H1 (cell line): Measurements from ENCODE around the gene TCF4. TPM values are rescaled to one million over a fixed set of nuclear protein-coding genes. Genes with fewer than 3 reads are reported as not detected.

Experiments used
- CTCF ChIA-PET: fragments of 300-600 bp; sonication (Branson Sonifier 250); formaldehyde crosslinking; loops from one replicate; lab custom pipeline; 2021; ENCODE audit not compliant: partially characterized antibody; lab: Charles Lee
- POLR2A ChIA-PET: fragments of 300-600 bp; sonication (Branson Sonifier 250); formaldehyde crosslinking; loops from one replicate; lab custom pipeline; 2021; ENCODE audit warnings: inconsistent platforms; ENCODE audit not compliant: partially characterized antibody; lab: Charles Lee
- DNase-seq, 2 experiments: peaks; one replicate each; pipeline versions ENCODE4 v3.0.0 to v3.0.0-alpha.2; 2010 to 2022; ENCODE audit warnings: low spot score in 2 of 2, low read depth in 1 of 2, mixed read lengths in 1 of 2
- FAIRE-seq: peaks from 2 replicates; lab custom pipeline; 2011; peaks lifted over from hg19 to GRCh38; lab: Jason Lieb, UNC
- H2AFZ ChIP-seq: 2 replicates; pipeline ENCODE4 v1.8.1; 2012; ENCODE audit warnings: low read length, inconsistent platforms
- H2AK5ac ChIP-seq: 2 replicates; pipeline ENCODE4 v1.6.1; 2013; ENCODE audit warnings: low read depth, low read length
- H2BK120ac ChIP-seq: replicated peaks from 2 replicates; pipeline ENCODE3; 2013; ENCODE audit warnings: low read depth, low read length, inconsistent platforms
- H2BK12ac ChIP-seq: 2 replicates; pipeline ENCODE4 v1.6.1; 2013; ENCODE audit warnings: low read depth, low read length
- H2BK15ac ChIP-seq: 2 replicates; pipeline ENCODE4 v1.6.1; 2013; ENCODE audit warnings: low read length
- H2BK20ac ChIP-seq: 2 replicates; pipeline ENCODE4 v1.6.1; 2013; ENCODE audit warnings: low read length
- H2BK5ac ChIP-seq: 2 replicates; pipeline ENCODE4 v1.6.1; 2013; ENCODE audit warnings: low read depth, low read length
- H3K14ac ChIP-seq: 2 replicates; pipeline ENCODE4 v1.6.1; 2013; ENCODE audit warnings: inconsistent platforms; ENCODE audit not compliant: insufficient read length
- H3K18ac ChIP-seq: 2 replicates; pipeline ENCODE4 v1.6.1; 2013; ENCODE audit warnings: low read length; ENCODE audit errors: extremely low read depth
- H3K23ac ChIP-seq: 2 replicates; pipeline ENCODE4 v1.6.1; 2013; ENCODE audit warnings: inconsistent platforms; ENCODE audit not compliant: insufficient read length
- H3K23me2 ChIP-seq: 2 replicates; pipeline ENCODE4 v1.6.1; 2013; ENCODE audit warnings: low read depth, low read length
- H3K27ac ChIP-seq: 2 replicates; pipeline ENCODE4 v1.6.1; 2011; ENCODE audit warnings: low read depth, low read length, inconsistent platforms
- H3K27me3 ChIP-seq, 4 experiments: replicated peaks in 1 of 4; 1 replicate in 1 of 4; 2 replicates in 3 of 4; pipeline versions ENCODE4 v1.6.1 to v1.8.1; 2011 to 2013; ENCODE audit warnings: low read length in 3 of 4, mild to moderate bottlenecking in 3 of 4, inconsistent platforms in 2 of 4, mixed read lengths in 2 of 4, moderate library complexity in 1 of 4; ENCODE audit not compliant: control insufficient read depth in 3 of 4, insufficient read depth in 3 of 4; ENCODE audit errors: extremely low read depth in 1 of 4
- H3K36me3 ChIP-seq, 4 experiments: 2 replicates each; pipeline versions ENCODE4 v1.6.1 to v1.8.1; 2011 to 2013; ENCODE audit warnings: mild to moderate bottlenecking in 4 of 4, low read length in 3 of 4, moderate library complexity in 2 of 4, control low read depth in 1 of 4, inconsistent platforms in 1 of 4; ENCODE audit not compliant: insufficient read depth in 4 of 4, control insufficient read depth in 2 of 4
- H3K4ac ChIP-seq: replicated peaks from 2 replicates; pipeline ENCODE3; 2013; ENCODE audit warnings: low read length, low read depth, mixed read lengths, inconsistent platforms; ENCODE audit not compliant: insufficient read length
- H3K4me1 ChIP-seq, 4 experiments: replicated peaks in 1 of 4; 1 replicate in 1 of 4; 2 replicates in 3 of 4; pipeline versions ENCODE4 v1.6.1 to v1.8.1; 2011 to 2013; ENCODE audit warnings: low read length in 3 of 4, inconsistent platforms in 2 of 4, mixed read lengths in 1 of 4; ENCODE audit not compliant: insufficient read depth in 4 of 4, control insufficient read depth in 3 of 4
- H3K4me2 ChIP-seq, 2 experiments: 2 replicates each; pipeline versions ENCODE4 v1.6.1 to v1.8.1; 2011 to 2013; ENCODE audit warnings: low read depth in 2 of 2, low read length in 2 of 2, control low read depth in 1 of 2, inconsistent platforms in 1 of 2, mild to moderate bottlenecking in 1 of 2; ENCODE audit not compliant: insufficient read depth in 1 of 2
- H3K4me3 ChIP-seq, 4 experiments: fragments of 200-600, 300-600 bp in 1 of 4; sonication (generic), shearing (Covaris generic), sonication (Bioruptor Twin) in 1 of 4; 2 replicates each; pipeline versions ENCODE4 v1.5.1 to v1.8.1; 2011 to 2016; ENCODE audit warnings: low read length in 4 of 4, low read depth in 3 of 4, control low read depth in 2 of 4, inconsistent platforms in 2 of 4, mild to moderate bottlenecking in 2 of 4, mixed read lengths in 1 of 4, moderate library complexity in 1 of 4; ENCODE audit not compliant: insufficient read depth in 2 of 4; ENCODE audit errors: extremely low read depth in 1 of 4
- H3K56ac ChIP-seq: replicated peaks from 2 replicates; pipeline ENCODE3; 2013; ENCODE audit warnings: low read depth, mild to moderate bottlenecking, mixed read lengths, low read length, inconsistent platforms; ENCODE audit not compliant: insufficient read length
- H3K79me1 ChIP-seq: 2 replicates; pipeline ENCODE4 v1.6.1; 2013; ENCODE audit warnings: low read depth, low read length, control low read depth
- H3K79me2 ChIP-seq, 2 experiments: 2 replicates each; pipeline versions ENCODE4 v1.6.1 to v1.8.1; 2012 to 2013; ENCODE audit warnings: low read length in 2 of 2, mild to moderate bottlenecking in 2 of 2, inconsistent platforms in 1 of 2; ENCODE audit not compliant: insufficient read depth in 2 of 2, control insufficient read depth in 1 of 2
- H3K9ac ChIP-seq, 4 experiments: replicated peaks in 1 of 4; 1 replicate in 1 of 4; 2 replicates in 3 of 4; pipeline versions ENCODE4 v1.6.1 to v1.8.1; 2011 to 2013; ENCODE audit warnings: low read depth in 3 of 4, low read length in 3 of 4, control low read depth in 2 of 4, mild to moderate bottlenecking in 2 of 4, moderate library complexity in 2 of 4, inconsistent platforms in 1 of 4; ENCODE audit errors: extremely low read depth in 1 of 4
- H3K9me3 ChIP-seq, 2 experiments: 2 replicates each; pipeline versions ENCODE4 v1.6.1 to v1.8.1; 2012 to 2013; ENCODE audit warnings: mild to moderate bottlenecking in 2 of 2, moderate library complexity in 2 of 2, control low read depth in 1 of 2, inconsistent platforms in 1 of 2, low read depth in 1 of 2, low read length in 1 of 2, mixed read lengths in 1 of 2; ENCODE audit not compliant: insufficient read depth in 2 of 2
- H4K20me1 ChIP-seq, 2 experiments: replicated peaks in 1 of 2; 2 replicates each; pipeline versions ENCODE3 to v1.8.1; 2011 to 2013; ENCODE audit warnings: inconsistent platforms in 2 of 2, low read length in 2 of 2, mild to moderate bottlenecking in 1 of 2; ENCODE audit not compliant: insufficient read depth in 2 of 2, control insufficient read depth in 1 of 2
- H4K5ac ChIP-seq: 2 replicates; pipeline ENCODE4 v1.6.1; 2013; ENCODE audit warnings: low read length, low read depth, mixed read lengths, inconsistent platforms; ENCODE audit not compliant: insufficient read length
- H4K8ac ChIP-seq: 2 replicates; pipeline ENCODE4 v1.8.0; 2013; ENCODE audit warnings: mild to moderate bottlenecking, moderate library complexity, low read length, inconsistent platforms; ENCODE audit not compliant: insufficient read depth; ENCODE audit errors: extremely low read depth
- H4K91ac ChIP-seq: replicated peaks from 2 replicates; pipeline ENCODE3; 2013; ENCODE audit warnings: low read length, mixed read lengths, inconsistent platforms; ENCODE audit not compliant: insufficient read length
- BRCA1 ChIP-seq: IDR thresholded peaks from 2 replicates; pipeline ENCODE4 v1.6.1; 2012; ENCODE audit warnings: low read depth, low read length, improper control_type of control experiment
- CREB1 ChIP-seq: IDR thresholded peaks from 2 replicates; pipeline ENCODE4 v1.6.1; 2012; ENCODE audit warnings: inconsistent platforms
- GABPA ChIP-seq: IDR thresholded peaks from 2 replicates; pipeline ENCODE4 v1.6.1; 2011; ENCODE audit warnings: mild to moderate bottlenecking, low read length, moderate library complexity, borderline replicate concordance; ENCODE audit not compliant: insufficient read depth
- PHF8 ChIP-seq: fragments of 200-600 bp; sonication (generic); conservative IDR thresholded peaks from 2 replicates; pipeline ENCODE4 v1.7.1; 2012; ENCODE audit warnings: low read depth, mild to moderate bottlenecking, inconsistent platforms, low read length, moderate library complexity
- POU5F1 ChIP-seq: IDR thresholded peaks from 2 replicates; pipeline ENCODE4 v1.6.1; 2011; ENCODE audit warnings: low read depth, mild to moderate bottlenecking, low read length, moderate library complexity
- YY1 ChIP-seq: IDR thresholded peaks from 2 replicates; pipeline ENCODE4 v1.6.1; 2011; ENCODE audit warnings: low read depth, mild to moderate bottlenecking, low read length
- WGBS, 2 experiments: shearing (Covaris generic) in 1 of 2; methylation state at CpG; one replicate each; pipeline versions ENCODE4 v1.1.6 to v1.1.7; 2013 to 2015; ENCODE audit warnings: low lambda C conversion rate in 2 of 2, mixed read lengths in 2 of 2, inconsistent platforms in 1 of 2, low coverage in 1 of 2, missing lambda C conversion rate in 1 of 2; ENCODE audit not compliant: insufficient replicate concordance in 2 of 2, insufficient coverage in 1 of 2, insufficient read length in 1 of 2; ENCODE audit errors: extremely low coverage in 1 of 2, missing lambda C conversion rate in 1 of 2; 5-methylcytosine and 5-hydroxymethylcytosine counted together
- polyA plus RNA-seq, 7 experiments: library from polyadenylated mRNA; depleted of rRNA in 3 of 7; stranded (reverse) in 5 of 7; unstranded in 2 of 7; fragments of >200 nt in 5 of 7; fragments of 200-250 nt in 2 of 7; gene quantifications; 1 replicate in 5 of 7; 2 replicates in 1 of 7; 4 replicates in 1 of 7; pipeline versions ENCODE4 v1.2.1 to v1.2.3, GENCODE V29; 2011 to 2013; ENCODE audit warnings: missing spikeins in 2 of 7, mixed read lengths in 2 of 7
- total RNA-seq: library from RNA; stranded (reverse); fragmentation: NEBNext Ultra II Directional; extraction: Animal tissue kit (Norgen Biotek cat#: 25700); gene quantifications from 2 replicates; pipeline ENCODE4 v1.2.1, GENCODE V29; 2021

The TCF4 gene
- total and polyA plus RNA-seq, 2 of the 8 experiments (the other 6 are each of a cell fraction or from before 2014, with no cell fraction given) = 59.3 to 118 TPM

- no peak for DNase-seq
- no peaks in the 10 kb centered on the region for H3K23me2 ChIP-seq
- WGBS, 2 experiments = 91% methylated on average over 1 of the region's 1 CpG; no CpG with 5 or more reads in 1 of the 2 experiments
- no peak overlapping the region for H3K9ac ChIP-seq
- H3K23ac ChIP-seq = no peak overlapping the region
- no peak for FAIRE-seq
- H4K8ac ChIP-seq = no peak overlapping the region
- no peak overlapping the region for H2BK20ac ChIP-seq
- H3K56ac ChIP-seq = no peak overlapping the region
- POLR2A ChIA-PET = no interaction called here
- no peak overlapping the region for H2AK5ac ChIP-seq
- peaks cover 7% of the 10 kb centered on the region; the same call in 1 of the 2 replicates for H3K79me1 ChIP-seq
- no peak overlapping the region for H3K4ac ChIP-seq
- CTCF ChIA-PET = interaction anchor here (1.5 kb wide), 1 partner anchor 12 kb away, joined by 3 read pairs; no protein-coding TSS in a partner anchor
- peaks cover 0 to 11% (median 6%) of the 10 kb centered on the region in 4 experiments; a peak in 3 of 7 replicates for H3K4me1 ChIP-seq
- peaks cover 0 to 97% of the 10 kb centered on the region in 2 experiments; a peak in 3 of 4 replicates for H3K79me2 ChIP-seq
- H3K4me3 ChIP-seq = no peak overlapping the region
- no peak overlapping the region for H2BK5ac ChIP-seq
- no peaks in the 10 kb centered on the region for H3K27me3 ChIP-seq
- H4K91ac ChIP-seq = no peak overlapping the region
- no peak overlapping the region for H3K14ac ChIP-seq
- H3K18ac ChIP-seq = no peak overlapping the region
- no peak overlapping the region for H3K4me2 ChIP-seq
- no peak overlapping the region for H2BK15ac ChIP-seq
- H4K5ac ChIP-seq = no peak overlapping the region
- H3K27ac ChIP-seq = no peak overlapping the region
- H2BK12ac ChIP-seq = no peak overlapping the region
- H4K20me1 ChIP-seq = peaks cover 0 to 9% of the 10 kb centered on the region in 2 experiments
- H2BK120ac ChIP-seq = no peak overlapping the region
- H3K9me3 ChIP-seq = no peaks in the 10 kb centered on the region
- TF ChIP-seq GABPA (no peak), PHF8 (no peak), YY1 (no peak), CREB1 (no peak), BRCA1 (no peak), POU5F1 (no peak)
- H3K36me3 ChIP-seq = no peaks in the 10 kb centered on the region
- no peak overlapping the region for H2AFZ ChIP-seq
Measured at GRCh38 chr18:55544014-55544413, 44.0 kb downstream of the TCF4 start.
